HFFc6 (cell line): ENCODE data around the gene LIN28A. TPM values are rescaled to one million over a fixed set of nuclear protein-coding genes. Genes with fewer than 3 reads are reported as not detected.
A peak's percentile ranks its signal among the peaks of the same experiment; 100 is the strongest.
"Not testable (repeated sequence)": the region's sequence is repeated elsewhere in the genome, so short reads cannot be mapped to it uniquely, and the experiment has no call there.

Experiments
- DNase-seq: peaks from one replicate; pipeline ENCODE4 v3.0.0-alpha.2; 2018
- H3K27ac Mint-ChIP-seq: 2 replicates; pipeline ENCODE4 v1.8.0; 2020; ENCODE audit warnings: mild to moderate bottlenecking, mixed read lengths
- H3K27me3 Mint-ChIP-seq: 2 replicates; pipeline ENCODE4 v1.8.0; 2021; ENCODE audit warnings: mild to moderate bottlenecking, moderate library complexity, mixed read lengths; ENCODE audit not compliant: insufficient read depth
- H3K36me3 Mint-ChIP-seq: 2 replicates; pipeline ENCODE4 v1.8.0; 2021; ENCODE audit warnings: low read depth, mixed read lengths
- H3K4me1 Mint-ChIP-seq: 2 replicates; pipeline ENCODE4 v1.8.0; 2020; ENCODE audit warnings: low read depth, mixed read lengths
- H3K4me3 Mint-ChIP-seq: 2 replicates; pipeline ENCODE4 v1.8.0; 2020; ENCODE audit warnings: mild to moderate bottlenecking, moderate library complexity, mixed read lengths
- H3K9me3 Mint-ChIP-seq: 2 replicates; pipeline ENCODE4 v1.8.0; 2020; ENCODE audit warnings: mild to moderate bottlenecking, mixed read lengths
- CTCF ChIP-seq: fragments of 200-600 bp; sonication (generic); IDR thresholded peaks from 2 replicates; pipeline ENCODE4 v1.5.0; 2021; ENCODE audit warnings: antibody characterized with exemption, mild to moderate bottlenecking
- total RNA-seq, 6 experiments: library from RNA; stranded (reverse); fragmentation: NEBNext Ultra II Directional; extraction: Animal tissue kit (Norgen Biotek cat#: 25700); gene quantifications; 2 replicates in 1 of 6; 3 replicates in 5 of 6; pipeline ENCODE4 v1.2.3, GENCODE V29; 2021

LIN28A gene
- total RNA-seq, 6 experiments from 2014 or later, result not detected

GRCh38 chr1:26378879-26379251 is 31.8 kb upstream of the LIN28A start:
- Mint-ChIP-seq H3K4me1 (peaks cover 50% of the 10 kb centered on the region), H3K36me3 (no peaks in the 10 kb centered on the region), H3K27ac (peak overlapping the region; percentile 80; the same call in 1 of the 2 replicates), H3K27me3 (peaks cover 2% of the 10 kb centered on the region), H3K4me3 (no peak overlapping the region; the same call in 1 of the 2 replicates), H3K9me3 (no peaks in the 10 kb centered on the region; the same call in 1 of the 2 replicates)
- no peak for TF ChIP-seq CTCF
- no peak for DNase-seq

- H3K36me3 Mint-ChIP-seq, result no peaks in the 10 kb centered on the region
- H3K9me3 Mint-ChIP-seq, result no peaks in the 10 kb centered on the region
- DNase-seq, result no peak
- H3K27me3 Mint-ChIP-seq, result peaks cover 5% of the 10 kb centered on the region
- TF ChIP-seq CTCF, result no peak
- H3K4me3 Mint-ChIP-seq, result no peak overlapping the region
- peaks cover 29% of the 10 kb centered on the region for H3K4me1 Mint-ChIP-seq
- no peak overlapping the region for H3K27ac Mint-ChIP-seq
Measured at GRCh38 chr1:26384076-26384475, 26.5 kb upstream of the LIN28A start.

- not testable (repeated sequence) for H3K4me3 Mint-ChIP-seq, DNase-seq, H3K9me3 Mint-ChIP-seq, H3K27me3 Mint-ChIP-seq, H3K27ac Mint-ChIP-seq, H3K36me3 Mint-ChIP-seq
- peaks cover 30% of the 10 kb centered on the region for H3K4me1 Mint-ChIP-seq
Measured at GRCh38 chr1:26385063-26385462, 25.6 kb upstream of the LIN28A start.

- peaks cover 36% of the 10 kb centered on the region for H3K4me1 Mint-ChIP-seq
- DNase-seq, result peak; percentile 33
Measured at GRCh38 chr1:26387447-26387846, 23.2 kb upstream of the LIN28A start.

GRCh38 chr1:26388791-26389445 is 21.7 kb upstream of the LIN28A start:
- Mint-ChIP-seq H3K27ac (no peak overlapping the region), H3K9me3 (no peaks in the 10 kb centered on the region), H3K27me3 (peaks cover 4% of the 10 kb centered on the region), H3K4me3 (no peak overlapping the region), H3K4me1 (peaks cover 36% of the 10 kb centered on the region), H3K36me3 (no peaks in the 10 kb centered on the region)
- no peak for TF ChIP-seq CTCF
- DNase-seq, result no peak

More at GRCh38 chr1:26387447-26387846, 23.2 kb upstream of the LIN28A start:
- H3K4me3 Mint-ChIP-seq, result no peak overlapping the region
- H3K36me3 Mint-ChIP-seq, result no peaks in the 10 kb centered on the region
- H3K27ac Mint-ChIP-seq, result no peak overlapping the region
- peaks cover 2% of the 10 kb centered on the region for H3K27me3 Mint-ChIP-seq
- H3K9me3 Mint-ChIP-seq, result no peaks in the 10 kb centered on the region
- TF ChIP-seq CTCF, result no peak

GRCh38 chr1:26389604-26390247 is 20.9 kb upstream of the LIN28A start:
- DNase-seq, result no peak
- Mint-ChIP-seq H3K27ac (no peak overlapping the region), H3K36me3 (no peaks in the 10 kb centered on the region), H3K27me3 (peaks cover 5% of the 10 kb centered on the region), H3K4me1 (peaks cover 36% of the 10 kb centered on the region), H3K4me3 (no peak overlapping the region), H3K9me3 (no peaks in the 10 kb centered on the region)
- no peak for TF ChIP-seq CTCF
